Heart right ventricle (tissue), 16 donors: ENCODE data around the gene GALNT7. TPM values are rescaled to one million over a fixed set of nuclear protein-coding genes. Genes with fewer than 3 reads are reported as not detected.

Experiments used
- ATAC-seq, 8 donors: fragments of 200-7000 bp; cut with Tn5 transposase; one replicate each; pipeline ENCODE4 v1.9.1; 2020; ENCODE audit warnings: mild to moderate bottlenecking in 8 of 8, moderate library complexity in 8 of 8, moderate number of reproducible peaks in 1 of 8
- DNase-seq, 2 donors: peaks; one replicate each; pipeline ENCODE4 v3.0.0-alpha.2; 2020
- H3K27ac ChIP-seq, 10 donors: fragments of 200-600 bp; sonication (generic) in 2 of 10; one replicate each; pipeline versions ENCODE4 v1.5.0 to v1.8.0; 2020 to 2022; ENCODE audit warnings: mild to moderate bottlenecking in 3 of 10
- H3K27me3 ChIP-seq, 7 donors: fragments of 200-600 bp; one replicate each; pipeline ENCODE4 v1.8.0; 2021 to 2022; ENCODE audit warnings: mild to moderate bottlenecking in 2 of 7
- H3K36me3 ChIP-seq, 9 donors: fragments of 200-600 bp; sonication (generic) in 1 of 9; one replicate each; pipeline versions ENCODE4 v1.5.0 to v1.8.0; 2020 to 2022; ENCODE audit warnings: mild to moderate bottlenecking in 2 of 9
- H3K4me1 ChIP-seq, 9 donors: fragments of 200-600 bp; sonication (generic) in 1 of 9; one replicate each; pipeline versions ENCODE4 v1.5.0 to v1.8.0; 2020 to 2022; ENCODE audit warnings: mild to moderate bottlenecking in 4 of 9
- H3K4me3 ChIP-seq, 10 donors: fragments of 200-600 bp; sonication (generic) in 2 of 10; one replicate each; pipeline versions ENCODE4 v1.5.0 to v1.8.0; 2020 to 2022; ENCODE audit warnings: mild to moderate bottlenecking in 7 of 10, moderate library complexity in 2 of 10
- H3K9me3 ChIP-seq, 11 donors: fragments of 200-600 bp in 10 of 11; sonication (generic) in 2 of 11; one replicate each; pipeline versions ENCODE4 v1.5.0 to v1.8.0; 2013 to 2022; ENCODE audit warnings: mild to moderate bottlenecking in 2 of 11, control low read depth in 1 of 11, moderate library complexity in 1 of 11
- CTCF ChIP-seq, 9 donors: fragments of 200-600 bp; sonication (generic) in 2 of 9; IDR thresholded peaks; one replicate each; pipeline versions ENCODE4 v1.5.0 to v1.8.0; 2021 to 2022; ENCODE audit warnings: antibody characterized with exemption in 9 of 9, mild to moderate bottlenecking in 5 of 9, moderate library complexity in 1 of 9
- WGBS, 2 donors: extraction: QIAGEN DNeasy Blood & Tissue Kit; methylation state at CpG; one replicate each; pipeline ENCODE4 v1.1.7; 2013; ENCODE audit warnings: inconsistent platforms in 1 of 2; 5-methylcytosine and 5-hydroxymethylcytosine counted together
- intact Hi-C, 10 donors: fragments of 100-400 bp; cut with DNase I; formaldehyde crosslinking; loops; one replicate each; pipeline versions ENCODE4 v1.11.1 to v1.14.2; 2022
- polyA plus RNA-seq, 2 donors: library from polyadenylated mRNA; stranded (reverse); fragments of 200-250 nt; gene quantifications; one replicate each; pipeline ENCODE4 v1.2.3, GENCODE V29; 2013
- total RNA-seq, 10 donors: library from RNA; stranded (reverse); fragmentation: NEBNext Ultra II Directional in 3 of 10; extraction: Animal tissue kit (Norgen Biotek cat#: 25700) in 3 of 10; gene quantifications; one replicate each; pipeline versions ENCODE4 v1.2.1 to v1.2.4, GENCODE V29; 2021 to 2023
- donor health status: Arrhythmogenic right ventricular cardiomyopathy.
- donor health status: ischemic (EF 13 %, LVEDD 7.1; RV severe dilation, severe dysfunction).
- donor health status: healthy with polysubstance abuse.
- donor health status: DM: no; HTN: yes; CAD: no.
- donor health status: DM: no; HTN: no; CAD: no.
- donor health status: ischemic (EF 25% LVEDD 6.9; RV normal size, moderate dysfunction).
- donor health status: ischemic (EF 25% LVEDD 5.7; RV mildly dilated, moderate dysfunction).
- donor health status: healthy.
- donor health status: DM: yes; HTN: yes; CAD: no.
- donor health status: Ischemic cardiomyopathy.
- donor health status: ischemic (EF 35%, LVEDD 5.7; RV mildly dilated, moderate dysfunction).
- donor health status: nonischemic (EF 11% LVEDD 7.7; RV severe dilation, severe dysfunction).
- donor health status: DM: yes; HTN: yes; CAD: no.
- donor health status: PGD.
- donor health status: ischemic (EF 29% LVEDD 5.4; RV normal size, mild dysfunction).
- donor health status: nonischemic (EF 23%, LVEDD 6.1; RV moderate dilation, normal function).

The GALNT7 gene
- total and polyA plus RNA-seq, 12 donors: 2.2 to 8.8 (median 5.3) TPM

- DNase-seq: no peak
- 91 to 92% methylated on average over 2 of the region's 2 CpGs for WGBS, 2 donors
- H3K27ac ChIP-seq: no peak overlapping the region
These were observed 15.2 kb upstream of the GALNT7 start for GRCh38 chr4:173153445-173153844.

GRCh38 chr4:173159791-173160190 lies 8.8 kb upstream of the GALNT7 start:
- Histone ChIP-seq H3K36me3 (peaks cover 0 to 9% (median 0%) of the 10 kb centered on the region in 9 donors), H3K4me1 (no peaks in the 10 kb centered on the region), H3K9me3 (no peaks in the 10 kb centered on the region), H3K27ac (no peak overlapping the region), H3K4me3 (no peak overlapping the region), H3K27me3 (no peaks in the 10 kb centered on the region)
- DNase-seq (no peak), ATAC-seq (no peak)
- TF ChIP-seq CTCF (IDR thresholded peaks at IDR 0.05): no peak
- intact Hi-C loops: loop anchor here in 2 of 10 donors (10.0 kb wide), 2 partner anchors 135 to 145 kb away; no protein-coding TSS in a partner anchor

More at GRCh38 chr4:173153445-173153844, 15.2 kb upstream of the GALNT7 start:
- no peaks in the 10 kb centered on the region for H3K27me3 ChIP-seq
- H3K36me3 ChIP-seq: no peaks in the 10 kb centered on the region
- H3K9me3 ChIP-seq: no peaks in the 10 kb centered on the region
- H3K4me1 ChIP-seq: no peaks in the 10 kb centered on the region
- intact Hi-C loops: no loop called here
- no peak for ATAC-seq
- TF ChIP-seq CTCF (IDR thresholded peaks at IDR 0.05): no peak
- no peak overlapping the region for H3K4me3 ChIP-seq

- Histone ChIP-seq H3K4me1 (no peaks in the 10 kb centered on the region), H3K4me3 (no peak overlapping the region), H3K27ac (no peak overlapping the region), H3K27me3 (no peaks in the 10 kb centered on the region), H3K9me3 (no peaks in the 10 kb centered on the region), H3K36me3 (peaks cover 0 to 16% (median 0%) of the 10 kb centered on the region in 9 donors)
- intact Hi-C loops: loop anchor here in 2 of 10 donors (10.0 kb wide), 2 partner anchors 136 to 146 kb away; no protein-coding TSS in a partner anchor
- DNase-seq: no peak
- no peak for ATAC-seq
- no peak for TF ChIP-seq CTCF (IDR thresholded peaks at IDR 0.05)
- WGBS, 2 donors: 88 to 89% methylated on average over 2 of the region's 2 CpGs
These were observed 7.7 kb upstream of the GALNT7 start for GRCh38 chr4:173160871-173161270.

GRCh38 chr4:173161311-173161710 lies 7.3 kb upstream of the GALNT7 start:
- H3K4me1 ChIP-seq: no peaks in the 10 kb centered on the region
- H3K27ac ChIP-seq: no peak overlapping the region
- no peak for ATAC-seq
- no peaks in the 10 kb centered on the region for H3K9me3 ChIP-seq
- intact Hi-C loops: loop anchor here in 2 of 10 donors (10.0 kb wide), 2 partner anchors 137 to 147 kb away; no protein-coding TSS in a partner anchor
- no peak for TF ChIP-seq CTCF (IDR thresholded peaks at IDR 0.05)
- DNase-seq: no peak
- H3K36me3 ChIP-seq: peaks cover 0 to 17% (median 0%) of the 10 kb centered on the region in 9 donors
- H3K27me3 ChIP-seq: no peaks in the 10 kb centered on the region
- H3K4me3 ChIP-seq: no peak overlapping the region
